Measurements from ENCODE around the gene IGF2R. TPM values are rescaled to one million over a fixed set of nuclear protein-coding genes. Genes with fewer than 3 reads are reported as not detected.

Gene IGF2R
- total RNA-seq, 3 donors from 2014 or later, result 60.4 to 112 (median 81.0) TPM

GRCh38 chr6:160077024-160077423 is 108.1 kb downstream of the IGF2R start:
- H3K4me1 ChIP-seq, result no peaks in the 10 kb centered on the region
- no peaks in the 10 kb centered on the region for H3K27me3 ChIP-seq
- intact Hi-C loops (cut with DNase I; ENCODE audit: low total_unique reads), result no loop called here
- H3K9me3 ChIP-seq, result no peaks in the 10 kb centered on the region
- no peak for DNase-seq (ENCODE audit: low spot score in 2 of 2)
- H3K36me3 ChIP-seq, result no peaks in the 10 kb centered on the region
- TF ChIP-seq POLR2A (IDR thresholded peaks at IDR 0.05), result no peak
- no peak for TF ChIP-seq CTCF (IDR thresholded peaks at IDR 0.05)
- no peak for TF ChIP-seq POLR2AphosphoS5 (IDR thresholded peaks at IDR 0.05)
- no peak overlapping the region for H3K27ac ChIP-seq
- H3K4me3 ChIP-seq, result no peak overlapping the region

- H3K9me3 ChIP-seq, result no peaks in the 10 kb centered on the region
- DNase-seq (ENCODE audit: low spot score in 2 of 2), result no peak
- H3K27ac ChIP-seq, result no peak overlapping the region
- no peaks in the 10 kb centered on the region for H3K36me3 ChIP-seq
- no peaks in the 10 kb centered on the region for H3K4me1 ChIP-seq
- no peaks in the 10 kb centered on the region for H3K27me3 ChIP-seq
- TF ChIP-seq CTCF (IDR thresholded peaks at IDR 0.05) (no peak), POLR2A (IDR thresholded peaks at IDR 0.05) (no peak), POLR2AphosphoS5 (IDR thresholded peaks at IDR 0.05) (no peak)
- no peak overlapping the region for H3K4me3 ChIP-seq
- intact Hi-C loops (cut with DNase I; ENCODE audit: low total_unique reads), result no loop called here
Measured at GRCh38 chr6:160077526-160077925, 108.6 kb downstream of the IGF2R start.

GRCh38 chr6:160078883-160079685 is 110.2 kb downstream of the IGF2R start:
- intact Hi-C loops (cut with DNase I; ENCODE audit: low total_unique reads), result no loop called here
- no peaks in the 10 kb centered on the region for H3K27me3 ChIP-seq
- TF ChIP-seq POLR2A (IDR thresholded peaks at IDR 0.05) (no peak), CTCF (IDR thresholded peaks at IDR 0.05) (no peak), POLR2AphosphoS5 (IDR thresholded peaks at IDR 0.05) (no peak)
- no peak overlapping the region for H3K4me3 ChIP-seq
- DNase-seq (ENCODE audit: low spot score in 2 of 2), result no peak
- H3K4me1 ChIP-seq, result no peaks in the 10 kb centered on the region
- H3K27ac ChIP-seq, result no peak overlapping the region
- no peaks in the 10 kb centered on the region for H3K9me3 ChIP-seq
- H3K36me3 ChIP-seq, result peaks cover under 1% of the 10 kb centered on the region

- DNase-seq (ENCODE audit: low spot score in 2 of 2), result no peak
- Histone ChIP-seq H3K27ac (no peak overlapping the region), H3K4me3 (no peak overlapping the region), H3K27me3 (no peaks in the 10 kb centered on the region), H3K4me1 (no peaks in the 10 kb centered on the region), H3K9me3 (no peaks in the 10 kb centered on the region), H3K36me3 (peaks cover 5% of the 10 kb centered on the region)
- no peak for TF ChIP-seq CTCF (IDR thresholded peaks at IDR 0.05)
- no peak for TF ChIP-seq POLR2AphosphoS5 (IDR thresholded peaks at IDR 0.05)
- TF ChIP-seq POLR2A (IDR thresholded peaks at IDR 0.05), result no peak
- intact Hi-C loops (cut with DNase I; ENCODE audit: low total_unique reads), result no loop called here
Measured at GRCh38 chr6:160079686-160080043, 110.8 kb downstream of the IGF2R start.

GRCh38 chr6:160080097-160080496 is 111.2 kb downstream of the IGF2R start:
- H3K27me3 ChIP-seq, result no peaks in the 10 kb centered on the region
- peaks cover 5% of the 10 kb centered on the region for H3K36me3 ChIP-seq
- no peaks in the 10 kb centered on the region for H3K4me1 ChIP-seq
- H3K27ac ChIP-seq, result no peak overlapping the region
- DNase-seq (ENCODE audit: low spot score in 2 of 2), result no peak
- TF ChIP-seq POLR2A (IDR thresholded peaks at IDR 0.05) (no peak), CTCF (IDR thresholded peaks at IDR 0.05) (no peak), POLR2AphosphoS5 (IDR thresholded peaks at IDR 0.05) (no peak)
- H3K9me3 ChIP-seq, result no peaks in the 10 kb centered on the region
- no peak overlapping the region for H3K4me3 ChIP-seq
- intact Hi-C loops (cut with DNase I; ENCODE audit: low total_unique reads), result no loop called here

Measured in breast epithelium (tissue), 4 donors.